ENCODE measurements around the gene C4B.
"Not testable (repeated sequence)": the region's sequence is repeated elsewhere in the genome, so short reads cannot be mapped to it uniquely, and the experiment has no call there.

Gene C4B

DNA sequence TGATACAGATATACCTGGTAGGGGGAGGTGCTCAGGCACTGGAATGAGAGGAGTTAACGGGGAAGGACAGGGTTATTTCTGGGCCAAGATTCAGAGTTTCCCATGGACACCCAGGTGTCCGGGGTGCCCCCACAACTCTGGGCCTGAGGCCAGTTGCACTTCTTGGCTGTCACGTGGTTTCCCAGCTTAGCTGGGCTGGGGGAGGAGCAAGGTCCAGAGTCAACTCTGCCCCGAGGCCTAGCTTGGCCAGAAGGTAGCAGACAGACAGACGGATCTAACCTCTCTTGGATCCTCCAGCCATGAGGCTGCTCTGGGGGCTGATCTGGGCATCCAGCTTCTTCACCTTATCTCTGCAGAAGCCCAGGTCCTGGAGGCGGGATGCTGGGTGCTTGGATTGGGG lies at the start of gene C4B:
TSS of gene C4B (plus strand) at position 249 of the 400 bp plus-strand sequence. CDS start at position 300, 51 bp downstream.
- not testable (repeated sequence) for DNase-seq (ENCODE audit: low read depth)

DNA sequence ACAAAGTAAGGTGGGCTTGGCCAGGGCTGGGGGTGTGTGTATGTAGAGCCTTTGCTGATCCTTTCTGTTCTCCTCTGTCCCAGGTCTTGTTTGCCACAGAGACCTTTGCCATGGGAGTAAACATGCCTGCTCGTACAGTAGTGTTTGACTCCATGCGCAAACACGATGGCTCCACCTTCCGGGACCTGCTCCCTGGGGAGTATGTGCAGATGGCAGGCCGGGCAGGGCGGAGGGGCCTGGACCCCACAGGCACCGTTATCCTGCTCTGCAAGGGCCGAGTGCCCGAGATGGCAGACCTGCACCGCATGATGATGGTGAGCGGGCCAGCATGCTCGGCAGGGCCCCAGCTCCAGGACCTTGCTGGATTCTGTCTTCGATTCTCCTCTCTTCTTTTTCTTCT lies 48.9 kb upstream of the C4B start:
- DNase-seq (ENCODE audit: low read depth): no peak

DNA sequence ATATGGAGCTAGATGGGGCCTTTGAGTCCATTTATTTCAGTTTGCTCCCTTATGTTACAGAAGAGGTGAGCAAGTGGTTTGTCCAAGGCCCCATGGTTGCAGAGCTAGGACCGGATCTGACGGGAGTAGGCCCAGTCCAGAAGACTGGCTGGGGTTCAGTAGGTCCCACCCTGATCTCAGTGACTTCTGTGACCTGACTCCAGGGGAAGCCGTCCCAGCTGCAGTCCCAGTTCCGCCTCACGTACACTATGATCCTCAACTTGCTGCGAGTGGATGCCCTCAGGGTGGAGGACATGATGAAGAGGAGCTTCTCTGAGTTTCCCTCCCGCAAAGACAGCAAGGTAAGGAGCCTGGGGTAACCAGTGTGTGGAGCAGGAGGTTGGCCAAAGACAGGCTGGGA lies 48.1 kb upstream of the C4B start:
- no peak for DNase-seq (ENCODE audit: low read depth)

DNA sequence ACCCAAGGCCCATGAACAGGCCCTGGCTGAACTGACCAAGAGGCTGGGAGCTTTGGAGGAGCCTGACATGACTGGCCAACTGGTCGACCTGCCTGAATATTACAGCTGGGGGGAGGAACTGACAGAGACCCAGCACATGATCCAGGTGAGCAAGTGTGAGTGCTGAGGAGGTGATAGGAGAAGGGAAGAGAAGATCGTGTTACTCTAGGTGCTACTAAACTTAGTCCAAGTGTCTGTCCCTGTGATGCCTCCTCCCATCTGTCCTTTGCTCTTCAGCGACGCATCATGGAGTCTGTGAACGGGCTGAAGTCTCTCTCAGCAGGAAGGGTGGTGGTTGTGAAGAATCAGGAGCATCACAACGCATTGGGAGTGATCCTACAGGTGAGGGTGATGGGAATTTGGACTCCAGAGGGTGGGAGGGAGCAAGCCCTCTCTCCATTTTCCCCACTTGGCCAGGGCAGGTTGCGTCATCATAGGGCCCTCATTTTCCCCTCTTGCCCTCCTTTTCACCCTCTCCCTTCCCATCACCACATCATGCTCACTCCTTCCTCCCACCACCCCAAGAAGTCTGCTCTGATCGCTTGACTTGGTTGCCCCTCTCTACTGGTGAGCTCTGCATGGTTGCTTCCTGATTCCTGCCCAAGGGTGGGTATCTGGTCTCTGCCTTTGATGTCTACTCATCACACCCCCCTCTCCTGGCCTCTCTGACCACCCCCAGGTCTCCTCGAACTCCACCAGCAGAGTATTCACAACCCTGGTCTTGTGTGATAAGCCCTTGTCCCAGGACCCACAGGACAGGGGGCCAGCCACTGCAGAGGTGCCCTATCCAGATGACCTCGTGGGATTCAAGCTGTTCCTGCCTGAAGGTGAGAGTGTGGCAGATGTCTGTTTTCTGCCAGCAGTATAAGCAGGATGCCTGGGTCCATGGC lies 47.3 kb upstream of the C4B start:
- no peak for DNase-seq (ENCODE audit: low read depth)

DNA sequence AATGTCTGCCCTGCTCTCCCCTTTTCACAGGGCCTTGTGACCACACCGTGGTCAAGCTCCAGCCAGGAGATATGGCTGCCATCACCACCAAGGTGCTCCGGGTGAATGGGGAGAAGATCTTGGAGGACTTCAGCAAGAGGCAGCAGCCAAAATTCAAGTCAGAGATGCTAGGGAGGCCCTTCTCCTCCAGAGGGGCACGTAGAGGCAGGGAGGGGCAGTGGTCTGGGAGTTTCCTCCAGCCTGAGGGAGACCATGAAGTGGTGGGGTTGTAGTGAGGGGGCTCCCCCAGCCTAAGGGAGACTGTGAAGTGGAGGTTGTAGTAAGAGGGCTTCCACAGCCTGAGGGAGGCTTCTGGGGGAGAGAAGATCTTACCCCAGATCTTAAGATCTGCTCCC lies 46.7 kb upstream of the C4B start:
- no peak for DNase-seq (ENCODE audit: low read depth)

DNA sequence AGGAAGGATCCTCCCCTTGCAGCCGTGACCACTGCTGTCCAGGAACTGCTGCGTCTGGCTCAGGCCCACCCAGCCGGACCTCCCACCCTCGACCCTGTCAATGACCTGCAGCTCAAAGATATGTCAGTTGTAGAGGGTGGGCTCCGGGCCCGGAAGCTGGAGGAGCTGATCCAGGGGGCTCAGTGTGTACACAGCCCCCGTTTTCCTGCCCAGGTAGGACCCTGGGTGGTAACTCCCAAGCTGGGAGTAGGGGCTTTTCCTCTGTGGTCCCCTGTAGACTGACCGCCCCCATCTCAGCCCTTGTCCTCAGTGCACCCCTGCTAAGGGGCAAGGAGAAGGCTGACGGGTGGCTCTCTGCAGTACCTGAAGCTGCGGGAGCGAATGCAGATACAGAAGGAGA lies 46.3 kb upstream of the C4B start:
- DNase-seq (ENCODE audit: low read depth): no peak

DNA sequence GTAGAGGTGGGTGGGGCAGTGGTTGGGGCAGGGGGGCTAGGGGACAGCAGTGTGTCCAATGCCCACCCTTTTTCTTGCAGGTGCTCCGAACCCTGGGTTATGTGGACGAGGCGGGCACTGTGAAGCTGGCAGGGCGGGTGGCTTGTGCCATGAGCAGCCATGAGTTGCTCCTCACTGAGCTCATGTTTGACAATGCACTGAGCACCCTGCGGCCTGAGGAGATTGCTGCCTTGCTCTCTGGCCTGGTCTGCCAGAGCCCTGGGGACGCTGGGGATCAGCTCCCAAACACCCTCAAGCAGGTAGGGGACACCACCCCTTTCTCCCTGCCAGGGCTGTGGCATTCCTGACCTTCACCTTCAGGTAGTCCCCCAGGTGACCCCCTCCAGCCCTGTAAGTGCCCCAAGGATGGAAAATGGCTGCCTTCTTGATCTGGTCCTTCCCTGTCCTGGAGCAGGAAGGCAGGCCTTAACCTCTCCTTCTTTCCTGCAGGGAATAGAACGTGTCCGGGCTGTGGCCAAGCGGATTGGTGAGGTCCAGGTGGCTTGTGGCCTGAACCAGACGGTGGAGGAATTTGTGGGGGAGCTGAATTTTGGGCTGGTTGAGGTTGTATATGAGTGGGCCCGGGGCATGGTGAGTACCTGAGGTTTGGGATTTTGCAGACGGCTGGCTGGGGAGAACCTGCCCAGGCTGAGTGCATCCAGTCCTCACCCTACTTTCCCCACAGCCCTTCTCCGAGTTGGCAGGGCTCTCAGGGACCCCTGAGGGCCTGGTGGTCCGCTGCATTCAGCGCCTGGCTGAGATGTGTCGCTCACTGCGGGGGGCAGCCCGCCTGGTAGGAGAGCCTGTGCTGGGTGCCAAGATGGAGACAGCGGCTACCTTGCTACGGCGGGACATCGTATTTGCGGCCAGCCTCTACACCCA lies 45.5 kb upstream of the C4B start:
- no peak for DNase-seq (ENCODE audit: low read depth)

DNA sequence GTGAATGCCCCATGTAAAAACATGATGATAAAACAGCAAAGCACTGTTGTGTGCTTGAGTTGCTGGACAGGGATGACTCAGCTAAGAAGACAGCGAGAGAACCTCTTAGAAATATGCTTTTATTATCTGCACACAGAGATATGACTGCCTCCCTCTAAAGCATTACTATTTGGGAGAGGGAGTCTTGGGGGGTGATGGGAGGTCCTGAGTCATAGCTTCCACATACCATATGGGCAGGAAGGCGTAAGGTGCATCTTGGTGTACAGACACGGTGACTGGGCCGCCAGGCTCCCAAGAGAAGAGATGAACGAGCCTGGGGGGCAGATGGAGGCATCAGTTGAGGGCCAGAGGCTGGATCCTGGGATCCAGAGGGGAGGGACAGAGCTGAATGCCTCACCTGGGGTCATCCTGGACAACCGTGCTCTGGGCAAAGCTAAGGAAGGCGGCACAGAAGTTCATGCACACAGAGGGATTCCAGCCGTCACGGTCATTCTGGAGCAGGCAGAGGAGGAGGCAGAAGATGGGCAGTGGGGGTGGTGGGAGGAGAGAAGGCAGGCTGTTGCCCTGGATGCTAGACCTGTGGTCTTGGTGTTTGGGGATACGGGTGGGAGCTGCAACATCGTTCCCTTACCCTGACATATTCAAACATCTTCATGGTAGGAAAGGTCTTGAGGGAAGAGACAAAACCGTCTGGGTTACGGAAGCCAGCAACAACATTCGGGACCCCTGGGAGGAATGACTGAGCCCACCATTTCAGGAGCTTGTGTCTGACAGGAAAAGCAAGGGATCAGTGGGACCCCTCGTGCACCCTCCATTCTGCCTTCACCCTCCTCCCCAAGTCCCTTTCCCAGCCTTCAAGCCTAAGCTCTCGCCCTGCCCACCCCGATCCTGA lies 44.6 kb upstream of the C4B start:
- DNase-seq (ENCODE audit: low read depth): no peak

DNA sequence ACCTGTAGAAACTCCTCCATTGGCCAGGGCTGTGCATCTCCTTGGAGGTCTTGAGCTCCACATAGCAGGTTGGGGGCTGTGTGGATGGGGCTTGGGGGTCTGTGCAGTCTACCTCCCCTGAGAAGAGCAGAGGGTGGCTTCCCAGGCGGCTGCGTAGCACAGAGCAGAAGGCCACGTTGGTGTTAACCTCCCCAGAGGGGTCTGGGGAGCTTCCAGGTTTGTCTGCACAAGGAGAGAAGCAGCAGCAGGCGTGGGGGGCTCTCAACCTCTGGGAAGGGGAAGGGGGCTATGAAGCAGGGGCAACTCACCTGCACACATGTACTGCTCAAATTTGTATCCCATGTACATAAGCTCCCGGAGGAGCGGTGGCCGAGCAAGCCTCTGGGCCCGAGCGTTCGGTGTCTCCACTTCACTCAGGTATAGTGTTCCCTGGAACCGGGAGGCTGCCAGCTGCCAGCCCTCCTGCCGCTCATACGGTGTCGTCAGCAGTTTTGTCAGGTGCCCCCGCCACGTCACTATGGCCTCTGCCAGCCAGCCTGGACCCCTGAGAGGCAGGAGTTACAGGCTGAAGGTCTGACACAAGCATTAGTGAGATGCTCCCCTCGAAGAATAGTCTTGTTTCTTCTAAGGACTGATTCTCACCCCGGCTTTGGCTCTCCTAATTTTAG lies 43.9 kb upstream of the C4B start:
- DNase-seq (ENCODE audit: low read depth): no peak

DNA sequence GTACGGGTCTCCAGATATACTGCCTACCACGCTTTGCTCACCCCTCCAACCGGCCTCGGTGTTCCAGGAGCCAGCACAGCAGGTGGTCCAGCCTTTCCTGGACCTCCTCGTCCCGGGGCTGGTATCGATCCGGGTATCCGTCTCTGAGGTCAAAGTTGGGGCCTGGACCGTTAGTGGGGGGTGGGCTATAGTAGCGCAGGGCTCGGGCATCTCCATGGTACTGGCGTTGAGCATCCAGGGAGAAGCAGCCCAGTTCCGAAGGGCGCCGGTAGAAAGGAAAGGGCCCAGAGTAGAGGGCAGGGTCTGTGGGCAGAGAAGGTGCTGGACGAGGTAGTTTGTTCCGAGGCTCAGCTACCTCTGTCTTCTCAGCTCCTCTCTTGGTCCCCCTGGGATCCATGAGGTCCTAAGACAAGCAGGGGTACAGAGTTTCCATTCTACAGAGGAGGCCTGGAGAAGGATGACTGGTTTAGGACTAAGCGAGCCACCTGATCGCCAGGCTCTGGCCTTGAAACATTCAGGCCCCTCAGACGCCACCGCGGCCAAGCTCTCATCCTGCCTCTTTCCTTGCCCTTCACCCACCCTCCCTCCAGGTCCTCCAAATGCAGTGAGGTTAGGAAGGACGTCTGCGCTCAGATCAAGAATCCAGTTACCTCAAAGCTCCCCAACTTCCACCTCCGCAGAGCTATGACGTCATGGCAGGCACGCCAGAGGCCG lies 43.2 kb upstream of the C4B start:
- DNase-seq (ENCODE audit: low read depth): no peak

DNA sequence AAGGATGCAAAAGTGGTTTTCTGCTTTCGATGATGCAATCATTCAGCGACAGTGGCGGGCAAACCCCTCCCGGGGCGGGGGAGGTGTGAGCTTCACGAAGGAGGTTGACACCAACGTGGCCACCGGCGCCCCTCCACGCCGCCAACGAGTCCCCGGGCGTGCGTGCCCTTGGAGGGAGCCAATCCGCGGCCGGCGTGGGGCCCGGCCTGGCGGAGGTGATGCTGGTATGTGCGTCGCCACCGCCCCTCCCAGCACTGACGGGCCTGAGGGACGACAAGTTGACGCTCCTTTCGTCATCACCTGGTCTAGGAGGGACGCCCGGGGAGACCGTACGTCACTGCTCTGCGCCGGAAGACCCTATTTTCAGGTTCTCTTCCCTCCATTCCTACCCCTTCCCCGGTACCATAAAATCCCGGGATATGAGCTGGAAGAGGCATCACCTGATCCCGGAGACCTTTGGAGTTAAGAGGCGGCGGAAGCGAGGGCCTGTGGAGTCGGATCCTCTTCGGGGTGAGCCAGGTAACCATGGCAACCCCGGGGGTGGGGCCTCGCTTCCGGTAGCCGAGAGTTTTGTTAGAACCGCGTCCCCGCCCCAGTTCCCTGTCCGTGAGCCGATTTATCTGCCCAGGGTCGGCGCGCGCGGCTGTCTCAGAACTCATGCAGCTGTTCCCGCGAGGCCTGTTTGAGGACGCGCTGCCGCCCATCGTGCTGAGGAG lies 42.4 kb upstream of the C4B start, which contains the start of gene DXO:
TSS of gene DXO (minus strand) at position 146 of the 716 bp plus-strand sequence. CDS start 463 bp downstream, outside the sequence.
- DNase-seq (ENCODE audit: low read depth): peak; percentile 98

DNA sequence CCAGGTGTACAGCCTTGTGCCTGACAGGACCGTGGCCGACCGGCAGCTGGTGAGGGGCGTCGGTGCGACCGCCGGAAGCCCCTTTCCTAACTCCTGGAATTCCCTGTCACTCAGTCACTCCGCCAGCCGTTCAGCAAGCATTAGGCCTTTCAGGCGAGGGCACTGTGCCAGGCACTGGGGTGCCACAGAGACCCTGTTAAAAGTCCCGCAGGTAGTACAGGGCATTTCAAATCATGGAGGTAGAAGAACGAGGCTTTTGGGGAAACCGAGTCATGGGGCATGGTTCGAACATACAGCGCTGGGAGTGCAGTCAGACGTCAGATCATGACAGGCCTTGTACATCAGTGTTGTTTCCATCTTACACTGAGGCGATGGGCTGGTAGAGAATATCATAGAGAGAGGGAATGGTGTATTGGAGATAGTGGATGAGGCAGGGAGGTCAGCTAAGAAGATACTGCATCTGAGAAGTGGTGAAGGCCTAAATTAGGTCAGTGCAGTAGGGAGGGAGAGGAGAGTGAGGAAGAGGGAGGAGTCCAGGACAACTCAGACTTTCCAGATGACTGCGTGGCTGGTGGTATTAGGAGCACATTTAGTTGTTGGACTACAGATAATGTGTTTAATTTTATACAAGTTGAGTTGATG lies 41.8 kb upstream of the C4B start:
- DNase-seq (ENCODE audit: low read depth): no peak

DNA sequence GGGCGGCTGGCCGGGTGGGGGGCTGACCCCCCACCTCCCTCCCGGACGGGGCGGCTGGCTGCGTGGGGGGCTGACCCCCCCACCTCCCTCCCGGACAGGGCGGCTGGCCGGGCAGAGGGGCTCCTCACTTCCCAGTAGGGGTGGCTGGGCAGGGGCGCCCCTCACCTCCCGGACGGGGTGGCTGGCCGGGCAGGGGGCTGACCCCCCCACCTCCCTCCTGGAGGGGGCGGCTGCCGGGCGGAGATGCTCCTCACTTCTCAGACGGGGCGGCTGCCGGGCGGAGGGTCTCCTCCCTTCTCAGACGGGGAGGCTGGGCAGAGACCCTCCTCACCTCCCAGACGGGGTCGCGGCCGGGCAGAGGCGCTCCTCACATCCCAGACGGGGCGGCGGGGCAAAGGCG lies 38.5 kb upstream of the C4B start:
- DNase-seq (ENCODE audit: low read depth): not testable (repeated sequence)

DNA sequence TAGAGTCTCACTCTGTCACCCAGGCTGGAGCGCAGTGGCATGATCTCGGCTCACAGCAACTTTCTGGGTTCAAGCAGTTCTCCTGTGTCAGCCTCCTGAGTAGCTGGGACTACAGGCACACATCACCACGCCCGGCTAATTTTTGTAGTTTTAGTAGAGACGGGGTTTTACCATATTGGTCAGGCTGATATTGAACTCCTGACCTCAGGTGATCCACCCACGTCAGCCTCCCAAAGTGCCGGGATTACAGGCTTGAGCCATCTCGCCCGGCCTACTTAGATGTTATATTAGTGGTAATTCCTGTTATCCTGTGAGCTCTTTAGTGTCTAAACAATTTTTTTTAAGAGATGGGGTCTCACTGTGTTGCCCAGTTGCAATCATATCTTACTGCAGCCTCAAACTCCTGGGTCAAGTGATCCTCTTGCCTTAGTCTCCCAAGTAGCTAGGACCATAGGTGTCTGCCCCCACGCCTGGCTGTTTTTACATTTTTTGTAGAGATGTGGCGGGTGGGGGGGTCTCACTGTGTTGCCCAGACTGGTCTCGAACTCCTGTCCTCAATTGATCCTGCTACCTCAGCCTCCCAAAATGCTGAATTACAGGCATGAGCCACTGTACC lies 36.7 kb upstream of the C4B start:
- DNase-seq (ENCODE audit: low read depth): no peak

DNA sequence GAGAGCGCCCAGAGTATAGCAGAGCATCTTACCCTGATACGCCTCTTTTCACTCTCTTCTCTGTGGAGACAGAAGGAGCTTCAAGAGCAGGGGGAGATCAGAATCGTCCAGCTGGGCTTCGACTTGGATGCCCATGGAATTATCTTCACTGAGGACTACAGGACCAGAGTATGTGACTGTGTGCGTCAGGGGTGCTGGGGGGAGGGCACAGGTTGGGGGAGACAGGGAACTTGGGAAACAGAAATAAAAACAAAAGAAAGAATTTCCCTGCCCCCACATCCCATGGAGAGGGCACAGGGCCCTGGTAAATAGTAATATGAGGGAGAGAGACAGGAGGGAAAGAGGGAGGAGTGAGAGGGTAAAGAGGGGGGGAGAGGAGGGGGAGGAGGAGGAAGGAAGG lies 35.8 kb upstream of the C4B start:
- DNase-seq (ENCODE audit: low read depth): no peak

DNA sequence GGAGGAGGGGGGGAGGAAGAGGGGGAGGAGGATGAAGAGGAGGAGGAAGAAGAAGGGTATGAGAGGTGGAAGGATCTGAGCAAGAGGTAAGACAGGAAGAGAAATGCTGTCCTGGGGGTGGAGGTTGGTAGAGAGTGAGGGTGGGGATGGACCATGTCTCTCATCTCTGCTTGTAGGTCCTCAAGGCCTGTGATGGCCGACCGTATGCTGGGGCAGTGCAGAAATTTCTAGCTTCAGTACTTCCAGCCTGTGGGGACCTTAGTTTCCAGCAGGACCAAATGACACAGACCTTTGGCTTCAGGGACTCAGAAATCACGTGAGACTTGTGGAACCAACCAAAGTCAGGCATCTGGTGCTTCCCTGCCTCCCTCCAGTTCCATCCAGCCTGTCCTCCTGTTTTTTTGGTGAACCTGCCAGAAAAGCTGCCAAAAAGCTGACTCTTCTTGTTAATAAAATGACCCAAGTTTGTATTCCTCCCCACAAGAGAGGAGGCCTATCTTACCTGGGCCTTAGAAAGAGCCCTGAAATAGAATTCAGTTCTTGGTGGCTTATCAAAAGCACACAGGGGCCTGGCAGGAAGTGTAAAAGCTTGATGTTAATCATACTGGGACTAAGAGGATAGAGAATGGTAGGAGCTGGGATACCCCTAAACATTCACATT lies 35.2 kb upstream of the C4B start:
- DNase-seq (ENCODE audit: low read depth): no peak

DNA sequence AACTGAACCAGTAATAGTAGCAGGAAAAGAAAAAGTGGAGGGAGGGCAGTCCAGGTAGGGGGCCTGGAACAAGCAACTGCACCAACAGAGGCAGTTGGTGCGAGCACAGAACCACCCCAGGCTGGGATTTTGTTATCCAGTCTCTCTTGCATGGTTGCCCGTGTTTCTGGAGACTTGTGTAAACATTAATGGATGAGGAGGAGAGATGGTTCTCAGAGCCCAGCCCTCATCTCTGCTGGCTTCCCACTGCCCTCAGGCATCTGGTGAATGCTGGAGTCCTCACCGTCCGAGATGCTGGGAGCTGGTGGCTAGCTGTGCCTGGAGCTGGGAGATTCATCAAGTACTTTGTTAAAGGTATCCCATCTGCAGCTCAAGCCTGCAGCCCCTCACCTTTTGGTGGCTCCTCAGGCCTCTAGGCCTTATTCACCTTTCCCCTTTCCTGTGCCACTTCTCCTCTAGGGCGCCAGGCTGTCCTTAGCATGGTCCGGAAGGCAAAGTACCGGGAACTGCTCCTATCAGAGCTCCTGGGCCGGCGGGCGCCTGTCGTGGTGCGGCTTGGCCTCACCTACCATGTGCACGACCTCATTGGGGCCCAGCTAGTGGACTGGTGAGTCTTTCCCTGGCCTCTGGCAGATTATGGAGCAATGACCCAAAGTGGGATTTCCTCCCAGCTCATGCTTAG lies 34.3 kb upstream of the C4B start:
- not testable (repeated sequence) for DNase-seq (ENCODE audit: low read depth)

DNA sequence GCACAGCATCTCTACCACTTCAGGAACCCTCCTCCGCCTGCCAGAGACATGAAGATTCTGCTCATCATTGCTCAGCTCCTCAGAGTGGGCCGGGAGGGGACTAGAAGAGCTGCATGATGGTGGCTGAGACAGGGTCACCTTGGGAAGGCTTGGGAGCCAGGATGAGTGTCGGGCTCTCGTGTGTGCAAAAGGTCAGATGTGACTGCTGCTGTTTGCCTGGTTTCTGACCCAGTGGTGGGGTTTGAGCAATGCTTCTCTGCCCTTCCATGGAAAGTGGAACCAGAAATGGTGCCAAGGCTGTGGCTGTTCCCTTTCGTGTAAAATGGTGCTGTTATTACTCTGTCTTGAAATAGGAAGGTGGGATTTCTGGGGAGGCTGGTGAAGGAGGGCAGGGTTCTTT lies 33.6 kb upstream of the C4B start:
- DNase-seq (ENCODE audit: low read depth): not testable (repeated sequence)
